ENCODE results near the gene GDA.
A peak's percentile ranks its signal among the peaks of the same experiment; 100 is the strongest.

GDA gene

GRCh38 chr9:72187121-72187695 is 38.0 kb downstream of the GDA start:
- Histone ChIP-seq H3F3A (ENCODE audit: insufficient read depth, low read length) (no peaks in the 10 kb centered on the region), H3K27me3 (replicated peaks; ENCODE audit: insufficient read depth, low read length) (no peaks in the 10 kb centered on the region), H3K79me2 (ENCODE audit: low read length) (no peaks in the 10 kb centered on the region), H3K27ac (ENCODE audit: low read length) (no peak overlapping the region), H2AFZ (ENCODE audit: low read length) (no peak overlapping the region), H3K9ac (ENCODE audit: low read length) (no peak overlapping the region), H3K9me3 (replicated peaks; ENCODE audit: insufficient read depth, low read length) (no peaks in the 10 kb centered on the region; the same call in 1 of the 2 replicates), H3K4me1 (ENCODE audit: low read length) (no peaks in the 10 kb centered on the region), H3K4me3 (ENCODE audit: low read length) (no peak overlapping the region), H3K4me2 (ENCODE audit: low read depth, low read length) (no peak overlapping the region), H3K36me3 (replicated peaks; ENCODE audit: insufficient read depth, low read length) (no peaks in the 10 kb centered on the region), H3K9me2 (replicated peaks; ENCODE audit: insufficient read depth, low read length) (no peaks in the 10 kb centered on the region), H4K20me1 (ENCODE audit: insufficient read depth, low read length) (no peaks in the 10 kb centered on the region)
- no peak for DNase-seq
- TF ChIP-seq EZH2phosphoT487 (IDR thresholded peaks at IDR 0.05; ENCODE audit: low read length) (no peak), EZH2 (optimal IDR thresholded peaks at IDR 0.05; ENCODE audit: low read depth, low read length) (no peak)
- TF ChIP-seq, protein P1, sequence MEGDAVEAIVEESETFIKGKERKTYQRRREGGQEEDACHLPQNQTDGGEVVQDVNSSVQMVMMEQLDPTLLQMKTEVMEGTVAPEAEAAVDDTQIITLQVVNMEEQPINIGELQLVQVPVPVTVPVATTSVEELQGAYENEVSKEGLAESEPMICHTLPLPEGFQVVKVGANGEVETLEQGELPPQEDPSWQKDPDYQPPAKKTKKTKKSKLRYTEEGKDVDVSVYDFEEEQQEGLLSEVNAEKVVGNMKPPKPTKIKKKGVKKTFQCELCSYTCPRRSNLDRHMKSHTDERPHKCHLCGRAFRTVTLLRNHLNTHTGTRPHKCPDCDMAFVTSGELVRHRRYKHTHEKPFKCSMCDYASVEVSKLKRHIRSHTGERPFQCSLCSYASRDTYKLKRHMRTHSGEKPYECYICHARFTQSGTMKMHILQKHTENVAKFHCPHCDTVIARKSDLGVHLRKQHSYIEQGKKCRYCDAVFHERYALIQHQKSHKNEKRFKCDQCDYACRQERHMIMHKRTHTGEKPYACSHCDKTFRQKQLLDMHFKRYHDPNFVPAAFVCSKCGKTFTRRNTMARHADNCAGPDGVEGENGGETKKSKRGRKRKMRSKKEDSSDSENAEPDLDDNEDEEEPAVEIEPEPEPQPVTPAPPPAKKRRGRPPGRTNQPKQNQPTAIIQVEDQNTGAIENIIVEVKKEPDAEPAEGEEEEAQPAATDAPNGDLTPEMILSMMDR (IDR thresholded peaks at IDR 0.05; ENCODE audit: low read length), result no peak

DNA sequence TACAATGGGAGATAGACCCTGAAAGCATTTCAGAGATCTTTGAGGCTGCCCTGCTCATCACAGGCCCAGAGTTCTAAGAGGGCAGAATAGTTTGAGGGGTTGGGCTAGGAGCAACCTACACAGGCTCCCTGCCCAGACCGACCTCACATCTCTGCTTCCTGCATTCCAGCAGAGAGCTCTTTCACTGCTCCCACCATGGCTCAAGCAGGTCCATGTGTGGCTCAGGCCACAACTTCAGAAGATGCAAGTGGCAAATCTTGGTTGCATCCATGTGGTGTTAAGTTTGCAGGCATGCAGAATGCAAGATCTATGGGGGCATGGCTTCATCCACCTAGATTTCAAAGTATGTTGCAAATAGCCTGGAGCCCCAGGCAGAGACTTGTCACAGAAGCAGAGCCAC is 39.0 kb downstream of the GDA start:
- Histone ChIP-seq H2AFZ (ENCODE audit: low read length) (no peak overlapping the region), H3K36me3 (replicated peaks; ENCODE audit: insufficient read depth, low read length) (no peaks in the 10 kb centered on the region), H3K4me1 (ENCODE audit: low read length) (no peaks in the 10 kb centered on the region; the same call in 1 of the 2 replicates), H3K9me2 (replicated peaks; ENCODE audit: insufficient read depth, low read length) (no peaks in the 10 kb centered on the region), H3K9ac (ENCODE audit: low read length) (no peak overlapping the region), H3K4me3 (ENCODE audit: low read length) (no peak overlapping the region), H3K79me2 (ENCODE audit: low read length) (no peaks in the 10 kb centered on the region), H3F3A (ENCODE audit: insufficient read depth, low read length) (no peaks in the 10 kb centered on the region), H3K4me2 (ENCODE audit: low read depth, low read length) (no peak overlapping the region), H4K20me1 (ENCODE audit: insufficient read depth, low read length) (no peaks in the 10 kb centered on the region), H3K27me3 (replicated peaks; ENCODE audit: insufficient read depth, low read length) (no peaks in the 10 kb centered on the region), H3K27ac (ENCODE audit: low read length) (no peak overlapping the region), H3K9me3 (replicated peaks; ENCODE audit: insufficient read depth, low read length) (no peaks in the 10 kb centered on the region; the same call in 1 of the 2 replicates)
- TF ChIP-seq, protein P1 (IDR thresholded peaks at IDR 0.05; ENCODE audit: low read length), result no peak
- TF ChIP-seq EZH2phosphoT487 (IDR thresholded peaks at IDR 0.05; ENCODE audit: low read length), result no peak
- no peak for TF ChIP-seq EZH2 (optimal IDR thresholded peaks at IDR 0.05; ENCODE audit: low read depth, low read length)
- no peak for DNase-seq

DNA sequence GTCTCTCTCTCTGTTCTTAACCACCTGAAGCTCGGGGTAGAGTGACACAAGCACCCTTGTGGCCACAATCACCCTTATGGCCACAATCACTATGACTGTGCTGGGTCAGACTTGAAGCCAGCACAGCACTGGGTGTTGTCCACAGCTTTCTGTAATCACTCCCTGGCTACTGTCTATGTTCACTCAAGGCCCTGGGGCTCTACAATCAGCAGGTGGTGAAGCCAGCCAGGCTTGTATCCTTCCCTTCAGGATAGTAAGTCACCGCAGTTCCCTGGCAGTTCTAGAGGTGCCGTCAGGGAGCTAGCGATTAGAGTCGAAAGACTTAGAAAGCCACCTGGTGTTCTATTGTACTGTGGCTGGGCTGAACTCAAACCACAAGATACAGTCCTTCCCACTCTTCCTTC is 44.2 kb downstream of the GDA start:
- DNase-seq, result peak; percentile 54
- Histone ChIP-seq H3K27ac (ENCODE audit: low read length) (peak overlapping the region; percentile 40; the same call in 1 of the 2 replicates), H3K9me3 (replicated peaks; ENCODE audit: insufficient read depth, low read length) (no peaks in the 10 kb centered on the region; the same call in 1 of the 2 replicates), H3K4me2 (ENCODE audit: low read depth, low read length) (peak overlapping the region; percentile 33; the same call in 1 of the 2 replicates), H3K27me3 (replicated peaks; ENCODE audit: insufficient read depth, low read length) (no peaks in the 10 kb centered on the region), H3K9ac (ENCODE audit: low read length) (no peak overlapping the region), H3K79me2 (ENCODE audit: low read length) (no peaks in the 10 kb centered on the region), H4K20me1 (ENCODE audit: insufficient read depth, low read length) (no peaks in the 10 kb centered on the region), H3F3A (ENCODE audit: insufficient read depth, low read length) (no peaks in the 10 kb centered on the region), H3K36me3 (replicated peaks; ENCODE audit: insufficient read depth, low read length) (no peaks in the 10 kb centered on the region), H3K9me2 (replicated peaks; ENCODE audit: insufficient read depth, low read length) (no peaks in the 10 kb centered on the region), H3K4me3 (ENCODE audit: low read length) (no peak overlapping the region), H2AFZ (ENCODE audit: low read length) (no peak overlapping the region), H3K4me1 (ENCODE audit: low read length) (peaks cover 7% of the 10 kb centered on the region)
- TF ChIP-seq EZH2phosphoT487 (IDR thresholded peaks at IDR 0.05; ENCODE audit: low read length), result no peak
- TF ChIP-seq, protein P1 (IDR thresholded peaks at IDR 0.05; ENCODE audit: low read length), result no peak
